AG09319 (cell line): ENCODE measurements around the gene QSOX1.

ENCODE experiments used
- DNase-seq: peaks from one replicate; pipeline ENCODE4 v3.0.0-alpha.2; 2010; ENCODE audit warnings: low read depth; ENCODE audit errors: extremely low read depth
- TF ChIP-seq, protein P1 (sequence below): IDR thresholded peaks from 2 replicates; pipeline ENCODE4 v1.5.1; 2011; ENCODE audit warnings: low read depth, mild to moderate bottlenecking, inconsistent platforms, low read length, moderate library complexity

QSOX1 gene

GRCh38 chr1:180157108-180157507 lies 2.4 kb downstream of the QSOX1 start:
- TF ChIP-seq, protein P1, sequence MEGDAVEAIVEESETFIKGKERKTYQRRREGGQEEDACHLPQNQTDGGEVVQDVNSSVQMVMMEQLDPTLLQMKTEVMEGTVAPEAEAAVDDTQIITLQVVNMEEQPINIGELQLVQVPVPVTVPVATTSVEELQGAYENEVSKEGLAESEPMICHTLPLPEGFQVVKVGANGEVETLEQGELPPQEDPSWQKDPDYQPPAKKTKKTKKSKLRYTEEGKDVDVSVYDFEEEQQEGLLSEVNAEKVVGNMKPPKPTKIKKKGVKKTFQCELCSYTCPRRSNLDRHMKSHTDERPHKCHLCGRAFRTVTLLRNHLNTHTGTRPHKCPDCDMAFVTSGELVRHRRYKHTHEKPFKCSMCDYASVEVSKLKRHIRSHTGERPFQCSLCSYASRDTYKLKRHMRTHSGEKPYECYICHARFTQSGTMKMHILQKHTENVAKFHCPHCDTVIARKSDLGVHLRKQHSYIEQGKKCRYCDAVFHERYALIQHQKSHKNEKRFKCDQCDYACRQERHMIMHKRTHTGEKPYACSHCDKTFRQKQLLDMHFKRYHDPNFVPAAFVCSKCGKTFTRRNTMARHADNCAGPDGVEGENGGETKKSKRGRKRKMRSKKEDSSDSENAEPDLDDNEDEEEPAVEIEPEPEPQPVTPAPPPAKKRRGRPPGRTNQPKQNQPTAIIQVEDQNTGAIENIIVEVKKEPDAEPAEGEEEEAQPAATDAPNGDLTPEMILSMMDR, result no peak
- no peak for DNase-seq

DNA sequence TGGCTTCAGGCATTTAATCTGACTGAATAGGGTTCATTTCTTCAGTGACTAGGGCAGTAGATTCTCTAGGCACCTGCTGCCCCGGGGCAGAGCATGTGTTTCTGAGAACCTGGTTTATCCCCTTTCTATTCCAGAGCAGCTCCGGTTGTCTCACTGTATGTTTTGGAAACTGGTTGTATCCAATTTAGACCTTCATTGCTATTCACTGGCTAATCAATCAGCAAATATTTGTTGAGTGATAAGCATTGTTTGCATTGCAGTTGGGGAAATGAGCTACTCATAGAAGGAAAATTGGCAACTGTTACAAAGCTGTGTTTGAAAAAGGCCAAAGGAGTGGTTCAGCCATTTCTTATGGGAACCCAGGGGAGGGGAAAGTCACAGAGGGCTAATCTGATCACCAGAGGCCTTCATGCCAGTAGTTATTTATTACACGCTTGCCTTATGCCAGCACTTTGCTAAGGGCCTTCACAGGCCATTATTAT lies 2.9 kb downstream of the QSOX1 start:
- no peak for DNase-seq
- TF ChIP-seq, protein P1, result no peak

- TF ChIP-seq, protein P1, result no peak
- DNase-seq, result no peak
Observed at GRCh38 chr1:180158149-180159147, 3.8 kb downstream of the QSOX1 start.

DNA sequence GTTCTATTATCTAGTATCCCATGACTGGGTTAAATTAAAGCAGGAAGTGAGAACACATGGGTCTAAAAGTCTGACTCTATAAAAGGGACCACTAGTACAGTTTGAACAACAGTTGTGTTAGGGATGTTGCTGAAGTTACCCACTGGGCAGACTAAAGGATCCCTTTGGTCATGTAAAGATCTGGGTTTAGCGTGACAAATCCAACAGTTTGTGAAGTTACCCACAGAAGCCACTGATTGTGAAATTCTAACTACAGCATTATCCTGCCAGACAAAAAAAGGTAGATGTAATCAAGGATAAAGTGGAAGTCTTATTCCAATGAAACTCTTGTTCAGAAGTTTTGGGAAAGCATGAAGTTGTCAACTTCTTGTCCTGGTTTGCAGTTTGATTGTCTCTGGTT lies 5.7 kb downstream of the QSOX1 start:
- no peak for DNase-seq
- TF ChIP-seq, protein P1, result no peak

- TF ChIP-seq, protein P1, result no peak
- DNase-seq, result no peak
Observed at GRCh38 chr1:180163041-180163440, 8.4 kb downstream of the QSOX1 start.

GRCh38 chr1:180165096-180165495 lies 10.4 kb downstream of the QSOX1 start:
- DNase-seq, result no peak
- TF ChIP-seq, protein P1, result no peak
